ENCODE measurements around the gene SNX30.

The SNX30 gene

DNA sequence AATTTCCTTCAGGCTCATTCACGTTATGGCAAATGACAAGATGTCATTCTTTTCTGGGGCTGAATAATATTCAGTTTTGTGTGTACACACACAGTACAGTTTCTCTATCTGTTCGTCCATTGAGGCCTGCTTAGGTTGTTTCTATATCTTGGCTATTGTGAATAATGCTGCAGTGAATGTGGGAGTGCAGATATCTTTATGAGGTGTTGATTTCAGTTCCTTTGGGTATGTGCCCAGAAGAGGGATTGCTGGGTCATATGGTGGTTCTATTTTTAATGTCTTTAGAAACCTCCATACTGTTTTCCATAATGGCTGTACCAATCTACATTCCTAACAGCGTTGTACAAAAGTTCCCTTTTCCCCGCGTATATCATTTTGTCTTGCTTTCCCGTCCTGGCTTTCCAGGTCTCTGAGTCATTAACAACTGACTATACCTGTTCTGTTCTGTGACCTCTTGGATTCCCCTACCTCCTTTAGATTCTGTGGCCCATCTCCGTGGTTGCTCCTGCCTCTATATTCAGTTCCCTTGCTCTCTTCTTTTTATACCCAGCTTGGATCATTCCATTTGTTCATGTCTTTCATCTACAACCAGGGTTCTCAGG, 6.8 kb downstream of the SNX30 start (continued):
- TF ChIP-seq OSR2 (tag by site-specific recombination; IDR thresholded peaks at IDR 0.05): peak; percentile 39; the same call in 1 of the 2 replicates
- TF ChIP-seq MZF1 (tag by site-specific recombination; IDR thresholded peaks at IDR 0.05; ENCODE audit: borderline replicate concordance): peak; percentile 92; the same call in 1 of the 2 replicates
- peak; percentile 40; the same call in 1 of the 2 replicates for TF ChIP-seq EGR2 (tag by site-specific recombination; IDR thresholded peaks at IDR 0.05; ENCODE audit: low read depth)

DNA sequence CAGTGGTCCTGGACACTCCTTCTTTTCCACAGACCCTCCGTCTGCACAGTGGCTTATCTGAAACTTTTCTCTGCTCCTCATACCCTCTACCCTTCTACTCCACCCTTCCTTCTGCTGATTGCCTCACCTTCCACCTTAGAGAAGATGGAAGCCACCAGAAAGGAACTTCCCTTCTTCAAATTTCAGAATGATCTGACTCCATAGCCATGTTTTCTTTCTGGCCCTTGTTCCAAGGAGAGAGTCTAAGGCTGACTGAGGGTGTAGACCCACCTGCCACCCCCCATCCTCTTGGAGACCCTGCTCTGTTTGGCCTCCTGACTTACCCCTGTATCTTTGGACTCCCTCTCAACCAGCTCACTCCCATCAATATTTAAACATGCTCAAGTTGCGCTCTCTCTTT, 7.4 kb downstream of the SNX30 start:
- Histone ChIP-seq H3K27ac (ENCODE audit: extremely low read depth, low read depth, low read length) (no peak overlapping the region), H3K9me3 (ENCODE audit: control insufficient read depth, insufficient read depth, low read depth, low read length) (no peaks in the 10 kb centered on the region), H3K4me1 (ENCODE audit: control insufficient read depth, insufficient read depth, low read length) (peaks cover 5% of the 10 kb centered on the region), H3K36me3 (ENCODE audit: control insufficient read depth in 2 of 2, insufficient read depth in 1 of 2, low read length in 2 of 2) (no peaks in the 10 kb centered on the region), H3K4me3 (ENCODE audit: low read depth, low read length) (no peak overlapping the region)
- CTCF ChIA-PET: no interaction called here
- TF ChIP-seq, protein P1, sequence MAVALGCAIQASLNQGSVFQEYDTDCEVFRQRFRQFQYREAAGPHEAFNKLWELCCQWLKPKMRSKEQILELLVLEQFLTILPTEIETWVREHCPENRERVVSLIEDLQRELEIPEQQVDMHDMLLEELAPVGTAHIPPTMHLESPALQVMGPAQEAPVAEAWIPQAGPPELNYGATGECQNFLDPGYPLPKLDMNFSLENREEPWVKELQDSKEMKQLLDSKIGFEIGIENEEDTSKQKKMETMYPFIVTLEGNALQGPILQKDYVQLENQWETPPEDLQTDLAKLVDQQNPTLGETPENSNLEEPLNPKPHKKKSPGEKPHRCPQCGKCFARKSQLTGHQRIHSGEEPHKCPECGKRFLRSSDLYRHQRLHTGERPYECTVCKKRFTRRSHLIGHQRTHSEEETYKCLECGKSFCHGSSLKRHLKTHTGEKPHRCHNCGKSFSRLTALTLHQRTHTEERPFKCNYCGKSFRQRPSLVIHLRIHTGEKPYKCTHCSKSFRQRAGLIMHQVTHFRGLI (tag by site-specific recombination; IDR thresholded peaks at IDR 0.05): no peak
- TF ChIP-seq ZNF433 (tag by site-specific recombination; IDR thresholded peaks at IDR 0.05; ENCODE audit: low read depth) (no peak), KLF10 (tag by site-specific recombination; IDR thresholded peaks at IDR 0.05) (no peak)
- POLR2A ChIA-PET: no interaction called here

DNA sequence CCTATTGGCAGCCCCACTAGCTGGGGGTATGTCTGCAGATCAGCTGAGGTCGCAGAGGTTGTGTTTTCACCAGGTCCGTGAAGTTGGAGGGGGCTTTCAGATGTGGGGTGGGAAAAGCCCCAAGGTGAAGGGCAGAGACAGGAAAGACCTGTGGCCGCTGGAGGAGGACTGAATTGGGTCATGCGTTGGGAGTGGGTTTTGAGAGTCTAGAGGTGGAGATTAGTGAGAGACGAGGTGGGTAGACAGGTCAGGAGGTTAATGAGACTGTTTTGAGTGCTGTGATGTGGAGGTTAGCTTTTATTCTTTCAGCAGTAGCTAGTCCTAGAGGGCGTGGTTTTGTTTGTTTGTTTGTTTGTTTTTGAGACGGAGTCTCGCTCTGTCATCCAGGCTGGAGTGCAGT, 10.3 kb downstream of the SNX30 start:
- POLR2A ChIA-PET: no interaction called here
- CTCF ChIA-PET: interaction anchor here (0.7 to 2.4 kb wide), 2 partner anchors 20 to 59 kb away, joined by 3 to 7 read pairs; no protein-coding TSS in a partner anchor
- no peak overlapping the region for H3K4me3 ChIP-seq (ENCODE audit: low read depth, low read length)

DNA sequence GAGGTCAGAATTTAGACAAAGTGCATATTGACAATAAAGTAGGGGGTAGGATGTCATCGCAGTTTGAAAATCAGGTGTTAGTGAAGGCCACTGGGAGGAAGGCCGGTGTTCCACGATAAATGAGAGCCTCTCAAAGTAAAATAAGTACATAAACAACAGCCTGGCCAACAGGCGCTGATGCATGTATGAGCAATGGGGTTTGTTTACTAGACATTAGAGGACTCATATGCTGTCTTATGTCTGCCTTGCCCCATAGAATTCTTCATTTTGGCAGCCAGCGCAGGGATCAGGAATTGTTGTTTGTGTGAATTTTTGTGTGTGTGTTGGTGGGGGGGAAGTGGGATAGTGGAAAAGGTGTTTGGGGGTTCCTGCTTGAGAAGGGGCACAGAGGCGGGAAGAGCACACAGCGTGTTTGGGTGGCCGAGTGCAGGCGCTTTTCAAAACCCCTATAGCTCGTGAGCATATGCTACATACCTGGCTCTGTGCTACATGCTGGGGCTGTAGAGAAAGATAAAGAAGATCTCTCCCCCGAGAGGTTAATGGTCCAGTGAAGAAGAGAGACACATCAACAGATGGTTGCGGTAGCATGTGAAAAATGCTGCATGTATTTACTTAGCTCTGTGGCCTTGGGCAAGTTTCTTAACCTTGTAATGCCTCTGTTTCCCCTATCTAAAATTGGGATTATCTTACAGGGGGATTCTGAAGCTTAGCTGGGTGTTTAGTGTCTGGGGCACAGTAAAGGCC, 11.5 kb downstream of the SNX30 start:
- ChIA-PET POLR2A (no interaction called here), CTCF (interaction anchor here (0.7 to 2.4 kb wide), 3 partner anchors 23 to 58 kb away, joined by 3 to 7 read pairs (median 3); no protein-coding TSS in a partner anchor)

More for the DNA sequence above, 10.3 kb downstream of the SNX30 start:
- no peaks in the 10 kb centered on the region for H3K36me3 ChIP-seq (ENCODE audit: control insufficient read depth in 2 of 2, insufficient read depth in 1 of 2, low read length in 2 of 2)
- H3K9me3 ChIP-seq (ENCODE audit: control insufficient read depth, insufficient read depth, low read depth, low read length): no peaks in the 10 kb centered on the region
- H3K27ac ChIP-seq (ENCODE audit: extremely low read depth, low read depth, low read length): no peak overlapping the region
- TF ChIP-seq ZFP3 (tag by site-specific recombination; IDR thresholded peaks at IDR 0.05; ENCODE audit: low read depth) (no peak), ZFHX2 (tag by site-specific recombination; conservative IDR thresholded peaks at IDR 0.05) (peak; percentile 69), EGR2 (tag by site-specific recombination; IDR thresholded peaks at IDR 0.05; ENCODE audit: low read depth) (peak; percentile 86), KLF10 (tag by site-specific recombination; IDR thresholded peaks at IDR 0.05) (no peak)
- peaks cover 3% of the 10 kb centered on the region for H3K4me1 ChIP-seq (ENCODE audit: control insufficient read depth, insufficient read depth, low read length)

DNA sequence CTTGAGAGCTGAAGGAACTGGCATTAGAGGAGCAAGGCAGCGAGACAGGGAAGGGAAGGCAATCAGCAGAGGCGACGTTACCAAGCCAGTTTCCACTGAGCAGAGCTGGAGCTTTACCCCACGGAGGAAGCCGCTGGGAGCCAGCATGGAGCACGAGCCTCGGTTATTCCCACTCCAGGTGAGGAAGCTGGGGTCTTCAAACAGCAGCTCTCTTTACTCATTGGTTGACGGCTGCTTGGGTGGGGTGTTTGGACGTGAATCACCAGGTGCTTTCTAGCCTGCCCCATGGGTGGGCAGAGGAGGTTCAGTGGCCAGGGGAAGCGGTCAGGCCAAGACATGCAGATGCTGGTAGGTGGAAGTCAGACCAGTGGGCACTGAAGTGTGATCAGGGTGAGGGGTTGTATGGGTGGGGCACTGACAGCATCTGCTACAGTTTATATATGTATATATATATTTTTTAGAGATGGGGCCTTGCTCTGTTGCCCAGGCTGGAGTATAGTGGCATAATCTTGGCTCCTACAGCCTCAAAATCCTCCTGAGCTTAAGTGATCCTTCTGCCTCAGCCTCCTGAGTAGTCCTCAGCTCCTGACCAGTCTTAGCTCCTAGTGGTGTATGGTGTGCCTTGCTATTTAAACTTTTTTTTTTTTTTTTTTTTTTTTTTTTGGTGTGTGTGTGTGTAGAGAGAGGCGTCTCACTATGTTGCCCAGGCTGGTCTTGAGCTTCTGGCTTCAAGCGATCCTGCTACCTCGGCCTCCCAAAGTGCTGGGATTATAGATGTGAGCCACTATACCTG, 12.4 kb downstream of the SNX30 start:
- Histone ChIP-seq H3K9me3 (ENCODE audit: control insufficient read depth, insufficient read depth, low read depth, low read length) (no peaks in the 10 kb centered on the region), H3K4me1 (ENCODE audit: control insufficient read depth, insufficient read depth, low read length) (no peaks in the 10 kb centered on the region), H3K4me3 (ENCODE audit: low read depth, low read length) (no peak overlapping the region), H3K27ac (ENCODE audit: extremely low read depth, low read depth, low read length) (no peak overlapping the region), H3K36me3 (ENCODE audit: control insufficient read depth in 2 of 2, insufficient read depth in 1 of 2, low read length in 2 of 2) (no peaks in the 10 kb centered on the region)
- POLR2A ChIA-PET: interaction anchor here (0.6 to 0.7 kb wide), 2 partner anchors 10 to 61 kb away, joined by 3 to 5 read pairs; no protein-coding TSS in a partner anchor
- CTCF ChIA-PET: no interaction called here
- TF ChIP-seq KLF10 (tag by site-specific recombination; IDR thresholded peaks at IDR 0.05): no peak
- no peak for TF ChIP-seq ZNF324 (tag by site-specific recombination; IDR thresholded peaks at IDR 0.05)
- TF ChIP-seq, protein P2, sequence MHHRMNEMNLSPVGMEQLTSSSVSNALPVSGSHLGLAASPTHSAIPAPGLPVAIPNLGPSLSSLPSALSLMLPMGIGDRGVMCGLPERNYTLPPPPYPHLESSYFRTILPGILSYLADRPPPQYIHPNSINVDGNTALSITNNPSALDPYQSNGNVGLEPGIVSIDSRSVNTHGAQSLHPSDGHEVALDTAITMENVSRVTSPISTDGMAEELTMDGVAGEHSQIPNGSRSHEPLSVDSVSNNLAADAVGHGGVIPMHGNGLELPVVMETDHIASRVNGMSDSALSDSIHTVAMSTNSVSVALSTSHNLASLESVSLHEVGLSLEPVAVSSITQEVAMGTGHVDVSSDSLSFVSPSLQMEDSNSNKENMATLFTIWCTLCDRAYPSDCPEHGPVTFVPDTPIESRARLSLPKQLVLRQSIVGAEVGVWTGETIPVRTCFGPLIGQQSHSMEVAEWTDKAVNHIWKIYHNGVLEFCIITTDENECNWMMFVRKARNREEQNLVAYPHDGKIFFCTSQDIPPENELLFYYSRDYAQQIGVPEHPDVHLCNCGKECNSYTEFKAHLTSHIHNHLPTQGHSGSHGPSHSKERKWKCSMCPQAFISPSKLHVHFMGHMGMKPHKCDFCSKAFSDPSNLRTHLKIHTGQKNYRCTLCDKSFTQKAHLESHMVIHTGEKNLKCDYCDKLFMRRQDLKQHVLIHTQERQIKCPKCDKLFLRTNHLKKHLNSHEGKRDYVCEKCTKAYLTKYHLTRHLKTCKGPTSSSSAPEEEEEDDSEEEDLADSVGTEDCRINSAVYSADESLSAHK (tag by site-specific recombination; IDR thresholded peaks at IDR 0.05): no peak
- TF ChIP-seq, protein P3, sequence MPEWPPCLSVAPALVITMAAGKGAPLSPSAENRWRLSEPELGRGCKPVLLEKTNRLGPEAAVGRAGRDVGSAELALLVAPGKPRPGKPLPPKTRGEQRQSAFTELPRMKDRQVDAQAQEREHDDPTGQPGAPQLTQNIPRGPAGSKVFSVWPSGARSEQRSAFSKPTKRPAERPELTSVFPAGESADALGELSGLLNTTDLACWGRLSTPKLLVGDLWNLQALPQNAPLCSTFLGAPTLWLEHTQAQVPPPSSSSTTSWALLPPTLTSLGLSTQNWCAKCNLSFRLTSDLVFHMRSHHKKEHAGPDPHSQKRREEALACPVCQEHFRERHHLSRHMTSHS (tag by site-specific recombination; IDR thresholded peaks at IDR 0.05): no peak
- no peak for TF ChIP-seq PRDM1 (tag by site-specific recombination; IDR thresholded peaks at IDR 0.05)
- no peak for TF ChIP-seq ZNF530 (tag by site-specific recombination; IDR thresholded peaks at IDR 0.05; ENCODE audit: low read depth)
- TF ChIP-seq, protein P4, sequence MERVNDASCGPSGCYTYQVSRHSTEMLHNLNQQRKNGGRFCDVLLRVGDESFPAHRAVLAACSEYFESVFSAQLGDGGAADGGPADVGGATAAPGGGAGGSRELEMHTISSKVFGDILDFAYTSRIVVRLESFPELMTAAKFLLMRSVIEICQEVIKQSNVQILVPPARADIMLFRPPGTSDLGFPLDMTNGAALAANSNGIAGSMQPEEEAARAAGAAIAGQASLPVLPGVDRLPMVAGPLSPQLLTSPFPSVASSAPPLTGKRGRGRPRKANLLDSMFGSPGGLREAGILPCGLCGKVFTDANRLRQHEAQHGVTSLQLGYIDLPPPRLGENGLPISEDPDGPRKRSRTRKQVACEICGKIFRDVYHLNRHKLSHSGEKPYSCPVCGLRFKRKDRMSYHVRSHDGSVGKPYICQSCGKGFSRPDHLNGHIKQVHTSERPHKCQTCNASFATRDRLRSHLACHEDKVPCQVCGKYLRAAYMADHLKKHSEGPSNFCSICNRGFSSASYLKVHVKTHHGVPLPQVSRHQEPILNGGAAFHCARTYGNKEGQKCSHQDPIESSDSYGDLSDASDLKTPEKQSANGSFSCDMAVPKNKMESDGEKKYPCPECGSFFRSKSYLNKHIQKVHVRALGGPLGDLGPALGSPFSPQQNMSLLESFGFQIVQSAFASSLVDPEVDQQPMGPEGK (tag by site-specific recombination; IDR thresholded peaks at IDR 0.05): no peak

More for the DNA sequence above, 11.5 kb downstream of the SNX30 start:
- Histone ChIP-seq H3K4me1 (ENCODE audit: control insufficient read depth, insufficient read depth, low read length) (peaks cover under 1% of the 10 kb centered on the region; the same call in 1 of the 2 replicates), H3K9me3 (ENCODE audit: control insufficient read depth, insufficient read depth, low read depth, low read length) (no peaks in the 10 kb centered on the region), H3K27ac (ENCODE audit: extremely low read depth, low read depth, low read length) (no peak overlapping the region), H3K36me3 (ENCODE audit: control insufficient read depth in 2 of 2, insufficient read depth in 1 of 2, low read length in 2 of 2) (no peaks in the 10 kb centered on the region), H3K4me3 (ENCODE audit: low read depth, low read length) (no peak overlapping the region)
- TF ChIP-seq ZNF426 (tag by site-specific recombination; IDR thresholded peaks at IDR 0.05) (no peak), ZNF112 (tag by site-specific recombination; IDR thresholded peaks at IDR 0.05) (no peak)

Measured in HEK293 (cell line).